IgD-negative memory B cell (primary cell): ENCODE results near the gene ABCB1. TPM values are rescaled to one million over a fixed set of nuclear protein-coding genes. Genes with fewer than 3 reads are reported as not detected.

Source experiments
- H3K27ac Mint-ChIP-seq, 3 donors: one replicate each; pipeline ENCODE4 v1.8.0; 2020 to 2022; ENCODE audit warnings: mild to moderate bottlenecking in 3 of 3, mixed read lengths in 3 of 3, moderate library complexity in 1 of 3
- H3K27me3 Mint-ChIP-seq: one replicate; pipeline ENCODE4 v1.8.0; 2021; ENCODE audit warnings: mixed read lengths
- H3K36me3 Mint-ChIP-seq: one replicate; pipeline ENCODE4 v1.8.0; 2020; ENCODE audit warnings: mild to moderate bottlenecking, mixed read lengths
- H3K4me1 Mint-ChIP-seq, 3 donors: one replicate each; pipeline ENCODE4 v1.8.0; 2020 to 2022; ENCODE audit warnings: mixed read lengths in 3 of 3, mild to moderate bottlenecking in 1 of 3
- H3K4me3 Mint-ChIP-seq, 4 donors: one replicate each; pipeline ENCODE4 v1.8.0; 2020 to 2022; ENCODE audit warnings: mild to moderate bottlenecking in 4 of 4, mixed read lengths in 4 of 4, moderate library complexity in 3 of 4
- H3K9me3 Mint-ChIP-seq, 3 donors: one replicate each; pipeline ENCODE4 v1.8.0; 2020 to 2021; ENCODE audit warnings: mixed read lengths in 3 of 3, mild to moderate bottlenecking in 1 of 3
- polyA plus RNA-seq: library from polyadenylated mRNA; unstranded; fragments of 300-500 nt; fragmentation: Illumina TruSeq; gene quantifications from one replicate; pipeline ENCODE4 v1.2.3, GENCODE V29; 2021

Gene ABCB1
- polyA plus RNA-seq, 1 donor from 2014 or later, result 2.5 TPM

DNA sequence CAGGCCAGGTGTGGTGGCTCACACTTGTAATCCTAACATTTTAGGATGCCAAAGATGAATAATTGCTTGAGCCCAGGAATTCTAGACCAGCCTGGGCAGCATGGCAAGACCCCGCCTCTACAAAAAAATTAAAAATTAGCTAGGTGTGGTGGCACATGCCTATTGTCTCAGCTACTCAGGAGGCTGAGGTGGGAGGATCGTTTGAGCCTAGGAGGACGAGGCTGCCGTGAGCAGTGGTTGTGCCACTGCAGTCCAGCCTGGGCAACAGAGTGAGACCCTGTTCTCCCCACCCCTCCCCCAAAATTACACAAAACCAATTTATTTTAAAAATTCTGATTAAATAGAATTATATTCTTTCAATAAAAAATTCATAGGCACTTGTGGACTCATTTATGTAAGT lies 39.0 kb downstream of the ABCB1 start:
- Mint-ChIP-seq H3K27ac (no peak overlapping the region), H3K27me3 (no peaks in the 10 kb centered on the region), H3K4me3 (no peak overlapping the region), H3K4me1 (peaks cover 3 to 5% (median 3%) of the 10 kb centered on the region in 3 donors), H3K36me3 (peaks cover 3% of the 10 kb centered on the region), H3K9me3 (no peaks in the 10 kb centered on the region)

DNA sequence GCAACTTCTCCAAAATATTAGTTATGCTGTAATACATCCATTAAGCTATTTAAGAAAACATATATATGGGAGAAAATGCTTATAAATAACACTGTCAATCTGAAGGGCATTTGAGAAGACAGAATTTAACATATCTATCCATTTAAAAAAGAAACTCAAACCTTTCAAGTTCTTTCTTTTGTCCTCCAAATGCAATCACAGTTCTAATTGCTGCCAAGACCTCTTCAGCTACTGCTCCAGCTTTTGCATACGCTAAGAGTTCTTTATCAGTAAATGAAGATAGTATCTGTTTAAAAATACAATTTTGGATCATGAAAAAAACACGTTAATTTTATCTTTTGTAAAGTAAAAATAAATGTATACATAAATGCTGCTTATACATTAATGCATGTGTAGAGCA lies 39.6 kb downstream of the ABCB1 start:
- Mint-ChIP-seq H3K4me1 (peaks cover 3 to 5% (median 3%) of the 10 kb centered on the region in 3 donors), H3K27ac (no peak overlapping the region), H3K27me3 (no peaks in the 10 kb centered on the region), H3K9me3 (no peaks in the 10 kb centered on the region), H3K4me3 (no peak overlapping the region), H3K36me3 (peaks cover 3% of the 10 kb centered on the region)

DNA sequence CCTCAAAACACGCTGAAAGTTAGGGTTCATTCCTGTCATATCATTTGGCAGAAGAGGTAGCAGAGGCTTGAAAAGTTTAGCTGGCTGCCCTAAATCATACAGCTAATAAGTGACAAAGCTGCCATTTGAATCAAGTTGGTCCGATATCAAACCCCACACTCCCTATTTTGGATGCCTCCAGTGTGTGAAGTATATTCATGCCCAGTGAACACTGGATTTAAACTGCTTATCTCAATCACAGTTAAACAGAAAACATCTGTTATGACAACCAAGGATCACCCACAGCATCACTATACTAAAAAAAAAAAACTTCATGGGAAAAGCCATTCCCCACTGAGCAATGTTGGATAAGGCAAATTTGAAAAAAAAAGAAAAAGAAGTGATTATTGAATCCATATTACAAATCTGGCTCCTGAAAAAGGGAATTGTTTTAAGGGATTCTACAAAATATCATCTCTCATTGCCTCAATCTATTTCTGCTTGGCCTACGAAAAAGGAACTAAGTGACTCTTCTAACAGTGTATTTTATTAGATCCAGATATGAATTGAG lies 48.3 kb downstream of the ABCB1 start:
- peaks cover 5% of the 10 kb centered on the region for H3K36me3 Mint-ChIP-seq
- H3K27me3 Mint-ChIP-seq, result no peaks in the 10 kb centered on the region
- no peak overlapping the region for H3K27ac Mint-ChIP-seq
- H3K9me3 Mint-ChIP-seq, result no peaks in the 10 kb centered on the region
- H3K4me1 Mint-ChIP-seq, result no peaks in the 10 kb centered on the region
- H3K4me3 Mint-ChIP-seq, result no peak overlapping the region

DNA sequence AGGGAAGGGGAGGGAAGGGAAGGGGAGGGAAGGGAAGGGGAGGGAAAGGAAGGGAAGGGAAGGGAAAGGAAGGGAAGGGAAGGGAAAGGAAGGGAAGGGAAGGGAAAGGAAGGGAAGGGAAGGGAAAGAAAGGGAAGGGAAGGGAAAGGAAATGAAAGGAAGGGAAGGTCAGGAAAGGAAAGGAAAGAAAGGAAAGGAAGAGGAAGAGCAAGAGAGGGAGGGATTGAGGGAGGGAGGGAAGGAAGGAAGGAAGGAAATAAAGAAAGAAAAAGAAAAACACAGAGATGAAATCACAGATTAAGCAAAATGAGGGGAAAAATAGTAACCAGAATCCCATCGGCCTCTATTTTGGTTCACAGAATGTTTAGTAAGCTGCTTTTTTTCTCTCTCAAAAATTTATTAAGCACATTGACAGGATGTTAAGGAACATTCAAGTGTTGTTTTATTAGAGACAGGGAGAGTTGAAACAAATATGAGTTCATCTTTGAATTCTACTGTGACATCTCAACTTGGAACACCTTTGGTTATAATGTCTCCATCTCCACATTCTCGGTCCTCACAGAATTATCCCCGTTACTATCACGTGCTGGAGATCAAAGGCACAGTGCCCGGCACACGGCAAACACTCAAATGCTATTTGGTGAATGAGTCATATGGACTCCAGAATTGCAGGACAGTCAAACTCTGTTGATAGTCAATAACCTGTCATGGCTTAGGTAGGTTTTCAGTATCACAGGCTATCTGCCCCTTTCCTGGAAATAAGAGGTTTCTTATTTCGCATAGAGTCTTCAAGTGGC lies 52.4 kb downstream of the ABCB1 start:
- Mint-ChIP-seq H3K4me1 (peaks cover 0 to 1% (median 0%) of the 10 kb centered on the region in 3 donors), H3K36me3 (no peaks in the 10 kb centered on the region), H3K4me3 (no peak overlapping the region), H3K27me3 (no peaks in the 10 kb centered on the region), H3K9me3 (no peaks in the 10 kb centered on the region), H3K27ac (no peak overlapping the region)

DNA sequence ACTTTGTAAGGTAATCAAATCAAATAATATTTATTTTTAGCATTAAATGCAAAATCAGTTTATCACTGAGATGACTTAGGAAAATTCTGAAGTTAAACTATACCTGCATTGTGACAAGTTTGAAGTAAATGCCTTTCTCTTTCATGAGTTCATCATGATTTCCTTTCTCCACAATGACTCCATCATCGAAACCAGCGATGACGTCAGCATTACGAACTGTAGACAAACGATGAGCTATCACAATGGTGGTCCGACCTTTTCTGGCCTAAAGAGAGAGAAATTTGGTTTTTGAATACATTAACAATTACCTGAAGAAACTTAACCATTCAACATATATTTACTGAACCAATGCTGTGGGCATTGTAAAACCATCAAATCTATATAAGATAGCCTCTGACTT lies 54.9 kb downstream of the ABCB1 start:
- H3K27me3 Mint-ChIP-seq, result no peaks in the 10 kb centered on the region
- no peaks in the 10 kb centered on the region for H3K36me3 Mint-ChIP-seq
- no peak overlapping the region for H3K27ac Mint-ChIP-seq
- peaks cover 0 to 1% (median 0%) of the 10 kb centered on the region in 3 donors for H3K4me1 Mint-ChIP-seq
- no peak overlapping the region for H3K4me3 Mint-ChIP-seq
- H3K9me3 Mint-ChIP-seq, result no peaks in the 10 kb centered on the region

DNA sequence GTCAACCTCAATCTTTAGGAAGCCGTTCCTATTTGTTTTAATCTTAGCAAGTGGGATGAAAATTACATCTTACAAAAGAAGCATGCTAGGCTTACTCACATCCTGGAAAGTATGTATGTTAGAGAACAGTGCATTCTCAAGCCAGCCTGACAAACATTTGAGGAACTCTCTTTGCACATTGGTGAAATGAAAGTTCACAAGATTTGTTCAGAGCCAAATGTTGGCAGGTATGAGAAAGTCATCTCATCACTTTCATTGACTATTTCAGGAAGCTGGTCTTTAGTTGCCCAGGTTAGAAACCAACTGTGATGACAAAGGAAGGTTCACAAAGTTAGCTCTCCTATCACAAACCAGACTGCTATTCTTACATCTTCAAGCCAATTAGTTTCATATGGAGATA lies 57.1 kb downstream of the ABCB1 start:
- Mint-ChIP-seq H3K27ac (no peak overlapping the region), H3K9me3 (no peaks in the 10 kb centered on the region), H3K36me3 (no peaks in the 10 kb centered on the region), H3K4me3 (no peak overlapping the region), H3K27me3 (no peaks in the 10 kb centered on the region), H3K4me1 (peaks cover 0 to 1% (median 0%) of the 10 kb centered on the region in 3 donors)

DNA sequence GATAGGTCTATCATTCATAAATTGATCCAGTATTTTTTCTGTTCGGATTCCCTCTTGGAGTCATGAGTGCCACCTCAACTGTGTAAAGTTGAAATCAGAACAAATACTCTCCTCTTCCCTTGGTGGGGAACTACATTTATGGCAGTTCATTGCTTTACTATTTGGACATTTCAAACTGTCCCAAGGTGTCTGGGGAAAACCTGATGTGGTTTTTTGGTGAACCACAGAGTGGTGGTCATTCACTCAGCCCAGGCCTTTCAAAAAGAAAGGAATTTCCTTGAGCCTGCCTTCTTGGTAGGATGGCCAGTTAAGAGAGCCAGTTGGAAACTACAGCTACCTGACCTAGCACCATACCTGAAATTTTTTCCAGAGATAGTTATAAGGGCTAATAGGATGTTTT lies 59.0 kb downstream of the ABCB1 start:
- Mint-ChIP-seq H3K4me1 (no peaks in the 10 kb centered on the region), H3K36me3 (peaks cover 1% of the 10 kb centered on the region), H3K27me3 (no peaks in the 10 kb centered on the region), H3K4me3 (no peak overlapping the region), H3K27ac (no peak overlapping the region), H3K9me3 (no peaks in the 10 kb centered on the region)

DNA sequence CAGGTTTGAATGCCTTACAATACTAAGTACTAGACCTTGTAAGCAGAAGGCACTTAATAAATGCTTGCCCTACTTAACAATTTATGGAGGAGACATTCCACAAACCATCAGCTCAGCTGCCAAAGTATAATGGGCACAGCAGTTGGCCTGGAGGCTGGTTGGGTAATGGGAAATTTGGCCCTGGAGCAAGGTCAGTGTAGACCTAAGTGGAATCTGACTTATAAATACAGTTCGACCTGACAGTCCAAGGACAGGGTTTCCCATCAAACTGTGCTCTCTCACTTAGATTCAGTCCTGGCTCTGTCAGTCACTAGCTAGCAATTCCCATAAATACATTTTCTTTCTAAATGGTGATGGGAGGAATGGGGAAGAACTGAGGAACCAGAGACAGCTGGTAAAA lies 62.6 kb downstream of the ABCB1 start:
- H3K4me1 Mint-ChIP-seq, result no peaks in the 10 kb centered on the region
- H3K36me3 Mint-ChIP-seq, result peaks cover 2% of the 10 kb centered on the region
- H3K4me3 Mint-ChIP-seq, result no peak overlapping the region
- no peaks in the 10 kb centered on the region for H3K27me3 Mint-ChIP-seq
- H3K27ac Mint-ChIP-seq, result no peak overlapping the region
- H3K9me3 Mint-ChIP-seq, result no peaks in the 10 kb centered on the region

DNA sequence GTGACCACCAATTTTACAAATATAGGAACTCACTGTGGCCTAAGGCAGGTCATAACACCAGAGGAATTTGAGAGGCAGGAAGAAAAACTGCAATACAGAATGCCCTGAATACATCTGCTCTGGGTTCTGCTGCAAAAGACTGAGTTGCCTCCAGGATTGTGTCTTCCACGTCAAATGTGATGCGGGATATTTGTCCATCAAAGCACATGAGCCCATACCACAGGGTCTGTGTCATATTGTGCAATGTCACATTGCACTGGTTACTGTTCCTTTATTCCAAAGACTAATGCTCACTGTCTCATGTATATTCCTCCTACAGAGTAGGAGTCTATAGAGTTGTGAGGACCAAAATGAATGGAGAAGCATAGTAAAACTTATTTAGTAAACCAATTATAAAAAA lies 66.6 kb downstream of the ABCB1 start:
- Mint-ChIP-seq H3K4me1 (no peaks in the 10 kb centered on the region), H3K9me3 (no peaks in the 10 kb centered on the region), H3K27ac (no peak overlapping the region), H3K27me3 (no peaks in the 10 kb centered on the region), H3K4me3 (no peak overlapping the region), H3K36me3 (peaks cover 5% of the 10 kb centered on the region)

DNA sequence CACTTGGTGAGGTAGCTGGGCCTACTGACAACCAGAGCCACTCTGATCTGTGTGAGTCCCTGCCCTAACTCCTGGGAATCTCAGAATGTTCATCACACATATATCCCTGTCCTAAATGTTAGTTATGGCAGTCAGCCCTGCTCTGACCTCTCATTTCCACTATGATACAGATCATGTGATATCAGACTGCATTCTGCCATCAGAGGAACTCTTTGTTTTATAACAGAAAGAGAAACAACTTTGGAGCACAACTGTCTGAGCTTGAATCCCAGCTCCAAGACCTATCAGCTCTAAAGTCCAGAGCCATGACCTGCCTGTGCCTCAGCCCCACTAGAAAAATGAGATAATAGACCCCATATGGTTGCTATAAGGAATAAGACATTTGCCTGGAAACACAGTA lies 70.6 kb downstream of the ABCB1 start:
- Mint-ChIP-seq H3K27me3 (no peaks in the 10 kb centered on the region), H3K9me3 (no peaks in the 10 kb centered on the region), H3K4me1 (no peaks in the 10 kb centered on the region), H3K27ac (no peak overlapping the region), H3K4me3 (no peak overlapping the region), H3K36me3 (peaks cover 2% of the 10 kb centered on the region)

DNA sequence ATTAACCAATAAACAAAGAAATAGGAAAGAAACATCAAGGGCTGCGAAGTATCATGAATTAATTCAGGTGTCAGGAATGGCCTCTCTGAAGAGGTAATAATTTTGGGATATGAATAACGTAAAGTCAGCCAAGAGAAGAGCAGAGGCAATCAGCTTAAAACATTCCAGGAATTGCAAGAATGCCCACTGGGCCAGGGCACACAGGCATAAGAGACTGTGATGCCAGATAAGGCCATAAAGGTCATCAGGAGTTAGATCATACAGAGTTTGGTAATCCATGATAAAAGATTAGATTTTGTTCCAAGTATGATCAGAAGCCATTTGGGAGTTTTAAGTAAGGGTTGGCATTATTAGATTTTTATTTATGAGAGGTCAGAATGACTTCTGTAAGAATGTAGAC lies 72.0 kb downstream of the ABCB1 start:
- H3K36me3 Mint-ChIP-seq, result peaks cover 2% of the 10 kb centered on the region
- H3K9me3 Mint-ChIP-seq, result no peaks in the 10 kb centered on the region
- H3K27ac Mint-ChIP-seq, result no peak overlapping the region
- H3K4me3 Mint-ChIP-seq, result no peak overlapping the region
- no peaks in the 10 kb centered on the region for H3K4me1 Mint-ChIP-seq
- H3K27me3 Mint-ChIP-seq, result no peaks in the 10 kb centered on the region

DNA sequence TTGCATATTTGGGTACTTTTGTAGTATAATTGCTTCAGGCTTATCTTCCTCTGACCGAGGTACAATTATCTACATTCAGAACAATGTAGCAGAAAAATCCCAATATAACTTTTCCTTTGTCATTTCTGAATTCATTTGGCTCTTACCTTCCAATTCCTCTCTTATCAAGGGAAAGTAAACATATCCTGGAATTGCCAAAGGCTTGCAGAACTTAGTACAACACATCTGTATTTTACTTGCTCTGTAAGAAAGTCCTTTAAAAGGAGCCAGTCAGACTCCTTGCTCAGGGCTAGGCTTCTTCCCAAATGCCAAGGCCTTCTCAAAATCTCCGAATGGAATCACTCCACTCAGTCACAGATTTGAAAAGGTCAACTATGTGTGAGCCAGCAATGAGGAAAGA lies 81.9 kb downstream of the ABCB1 start:
- Mint-ChIP-seq H3K4me3 (no peak overlapping the region), H3K4me1 (no peaks in the 10 kb centered on the region), H3K9me3 (no peaks in the 10 kb centered on the region), H3K27ac (no peak overlapping the region), H3K36me3 (no peaks in the 10 kb centered on the region), H3K27me3 (no peaks in the 10 kb centered on the region)

DNA sequence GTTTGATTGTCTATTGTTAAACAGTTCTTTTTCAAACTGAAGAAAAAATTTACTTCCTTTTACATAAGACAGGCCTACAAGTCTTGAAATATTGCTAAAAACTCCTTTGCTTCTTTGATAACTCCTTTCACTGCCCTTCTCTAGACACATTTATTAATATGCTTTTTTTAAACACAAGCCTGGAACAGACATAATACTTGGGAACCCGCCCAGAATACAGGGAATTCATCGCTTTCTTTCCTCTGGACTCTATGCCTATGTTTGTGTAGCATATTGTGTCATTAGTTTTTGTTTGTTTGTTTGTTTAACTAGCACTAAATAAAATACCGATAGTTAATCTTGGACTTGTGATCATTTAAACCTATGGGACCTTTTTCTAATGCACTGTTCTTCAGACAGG lies 82.8 kb downstream of the ABCB1 start:
- Mint-ChIP-seq H3K9me3 (no peaks in the 10 kb centered on the region), H3K36me3 (no peaks in the 10 kb centered on the region), H3K27me3 (no peaks in the 10 kb centered on the region), H3K4me3 (no peak overlapping the region), H3K27ac (no peak overlapping the region), H3K4me1 (no peaks in the 10 kb centered on the region)

DNA sequence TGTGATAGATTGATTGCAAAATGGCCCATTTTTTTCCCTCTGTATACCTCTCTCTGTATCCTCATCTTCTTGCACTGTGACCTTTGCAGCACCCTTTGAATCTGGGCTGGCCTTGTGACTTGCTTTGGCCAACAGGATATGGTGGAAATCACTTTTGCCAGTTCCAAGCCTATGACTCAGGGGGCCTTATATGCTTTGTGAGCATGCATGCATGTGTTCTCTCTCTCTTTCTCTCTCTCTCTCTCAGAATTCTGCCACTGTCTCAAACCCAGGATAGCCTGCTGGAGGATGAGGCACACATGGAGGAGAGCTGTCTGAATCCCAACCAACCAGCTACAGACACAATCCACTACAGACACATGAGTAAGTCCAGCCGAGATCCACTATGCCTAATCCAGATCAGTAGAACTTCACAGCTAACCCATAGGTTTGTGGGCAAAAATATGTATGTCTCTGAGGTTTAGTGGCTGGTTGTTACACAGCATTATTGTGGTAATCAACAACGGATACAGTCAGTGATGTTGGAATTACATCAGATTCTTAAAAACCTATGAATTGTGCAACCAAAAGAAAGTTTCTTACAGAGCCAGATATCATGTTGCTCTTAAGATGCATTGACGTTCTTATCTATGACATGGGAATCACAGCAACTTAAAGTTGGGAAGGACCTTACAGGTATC lies 83.4 kb downstream of the ABCB1 start:
- Mint-ChIP-seq H3K4me1 (no peaks in the 10 kb centered on the region), H3K27ac (no peak overlapping the region), H3K27me3 (no peaks in the 10 kb centered on the region), H3K9me3 (no peaks in the 10 kb centered on the region), H3K36me3 (no peaks in the 10 kb centered on the region), H3K4me3 (no peak overlapping the region)

DNA sequence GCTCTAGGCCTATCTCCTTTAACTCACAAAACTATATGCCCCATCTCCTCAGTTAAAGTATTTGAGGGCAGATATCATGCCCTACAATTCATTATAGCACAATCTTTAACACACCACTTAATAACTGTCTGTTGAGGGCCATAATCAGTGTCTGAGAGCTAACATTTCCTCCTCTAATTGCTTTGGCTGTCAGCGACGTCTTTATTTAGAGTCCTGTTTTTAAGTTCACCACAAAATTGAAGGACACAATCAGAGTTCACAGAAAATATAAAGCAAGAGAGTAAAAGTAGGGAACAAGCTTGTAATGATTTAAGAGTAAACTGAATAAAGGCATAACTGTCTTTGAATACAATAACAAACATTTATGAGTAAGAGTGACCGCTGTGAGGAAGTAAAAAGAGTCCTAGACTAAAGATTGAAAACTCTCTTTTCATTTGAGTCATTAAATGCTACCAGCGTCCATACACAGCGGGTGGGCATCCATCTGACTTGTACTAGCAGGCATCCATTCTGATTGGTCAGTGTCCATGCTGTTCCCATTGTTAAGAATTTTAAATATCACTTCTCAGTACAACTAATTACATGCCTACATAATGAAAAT lies 86.8 kb downstream of the ABCB1 start:
- no peaks in the 10 kb centered on the region for H3K36me3 Mint-ChIP-seq
- no peaks in the 10 kb centered on the region for H3K9me3 Mint-ChIP-seq
- H3K27me3 Mint-ChIP-seq, result no peaks in the 10 kb centered on the region
- no peak overlapping the region for H3K4me3 Mint-ChIP-seq
- H3K27ac Mint-ChIP-seq, result no peak overlapping the region
- H3K4me1 Mint-ChIP-seq, result peaks cover 0 to 1% (median 0%) of the 10 kb centered on the region in 3 donors
